ENCODE results near the gene POLD3.
"Not testable (repeated sequence)": the region's sequence is repeated elsewhere in the genome, so short reads cannot be mapped to it uniquely, and the experiment has no call there.

Gene POLD3

GRCh38 chr11:74639533-74639932 is 47.2 kb downstream of the POLD3 start:
- no peak for DNase-seq

- no peak for DNase-seq
These were observed 48.9 kb downstream of the POLD3 start for GRCh38 chr11:74641289-74641688.

GRCh38 chr11:74641905-74642304 is 49.5 kb downstream of the POLD3 start:
- DNase-seq, result no peak

GRCh38 chr11:74642912-74643311 is 50.5 kb downstream of the POLD3 start:
- DNase-seq, result no peak

- no peak for DNase-seq
These were observed 51.7 kb downstream of the POLD3 start for GRCh38 chr11:74644081-74644480.

- no peak for DNase-seq
These were observed 53.8 kb downstream of the POLD3 start for GRCh38 chr11:74646215-74646614.

- no peak for DNase-seq
These were observed 54.6 kb downstream of the POLD3 start for GRCh38 chr11:74646954-74647353.

GRCh38 chr11:74647404-74647803 is 55.0 kb downstream of the POLD3 start:
- DNase-seq, result no peak

GRCh38 chr11:74647831-74648230 is 55.4 kb downstream of the POLD3 start:
- DNase-seq, result no peak

GRCh38 chr11:74648894-74649293 is 56.5 kb downstream of the POLD3 start:
- no peak for DNase-seq

- no peak for DNase-seq
These were observed 58.1 kb downstream of the POLD3 start for GRCh38 chr11:74650498-74650897.

GRCh38 chr11:74654976-74655375 is 62.6 kb downstream of the POLD3 start:
- DNase-seq, result no peak

GRCh38 chr11:74659124-74659523 is 66.7 kb downstream of the POLD3 start:
- DNase-seq, result not testable (repeated sequence)

- no peak for DNase-seq
These were observed 70.2 kb downstream of the POLD3 start for GRCh38 chr11:74662487-74663103.

- DNase-seq, result no peak
These were observed 70.9 kb downstream of the POLD3 start for GRCh38 chr11:74663315-74663714.

GRCh38 chr11:74669211-74670160 is 77.1 kb downstream of the POLD3 start:
- DNase-seq, result no peak

- no peak for DNase-seq
These were observed 77.8 kb downstream of the POLD3 start for GRCh38 chr11:74670171-74670570.

- DNase-seq, result no peak
These were observed 79.3 kb downstream of the POLD3 start for GRCh38 chr11:74671520-74672196.

- DNase-seq, result no peak
These were observed 80.1 kb downstream of the POLD3 start for GRCh38 chr11:74672332-74672955.

- no peak for DNase-seq
These were observed 80.7 kb downstream of the POLD3 start for GRCh38 chr11:74672956-74673692.

GRCh38 chr11:74673693-74674360 is 81.4 kb downstream of the POLD3 start:
- DNase-seq, result no peak

GRCh38 chr11:74675761-74676160 is 83.4 kb downstream of the POLD3 start:
- DNase-seq, result no peak

All from stimulated activated CD4-positive, alpha-beta T cell treated with anti-CD3 and anti-CD28 coated beads, Interleukin-2, amount 100 ng/mL, for 24 hours (primary cell).